ENCODE data around the gene TTC9. TPM values are rescaled to one million over a fixed set of nuclear protein-coding genes. Genes with fewer than 3 reads are reported as not detected.
A peak's percentile ranks its signal among the peaks of the same experiment; 100 is the strongest.

The TTC9 gene
- total RNA-seq, 1 experiment from 2014 or later, result 0.30 TPM

DNA sequence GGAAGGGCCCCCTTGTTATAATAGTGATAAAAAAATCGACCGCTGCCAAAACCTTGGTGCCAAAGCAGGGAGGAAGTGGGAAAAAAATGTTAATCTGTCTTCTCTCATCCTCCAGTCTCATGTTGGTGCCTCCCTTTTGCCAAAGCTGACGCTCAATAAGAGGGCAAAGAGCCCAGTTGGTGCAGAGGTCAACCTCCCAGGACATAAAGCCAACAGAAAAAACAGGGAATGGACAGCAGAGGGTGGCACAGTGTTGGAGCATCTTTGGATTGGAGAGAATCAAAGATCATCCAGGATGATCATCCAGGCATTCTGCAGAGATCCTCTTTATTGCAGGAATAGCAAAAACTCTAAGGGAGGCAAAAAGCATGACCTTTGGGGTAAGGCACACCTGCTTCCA, 9.8 kb upstream of the TTC9 start:
- no peaks in the 10 kb centered on the region for H3K36me3 Mint-ChIP-seq (ENCODE audit: insufficient read depth, unreplicated experiment)
- no peak overlapping the region for H3K4me3 Mint-ChIP-seq (ENCODE audit: unreplicated experiment)
- BruUV-seq (replicated peaks), result no TSS peak
- peaks cover 24% of the 10 kb centered on the region for H3K27me3 Mint-ChIP-seq (ENCODE audit: insufficient read depth, unreplicated experiment)
- intact Hi-C loops (cut with micrococcal nuclease), result no loop called here
- DNase-seq (ENCODE audit: unreplicated experiment), result no peak
- CTCF ChIA-PET, result interaction anchor here (1.2 kb wide), 1 partner anchor 185 kb away, joined by 4 read pairs; no protein-coding TSS in a partner anchor
- no peaks in the 10 kb centered on the region for H3K4me1 Mint-ChIP-seq (ENCODE audit: insufficient read depth, unreplicated experiment)
- POLR2A ChIA-PET, result interaction anchor here (0.8 kb wide), 1 partner anchor 9 kb away, joined by 3 read pairs; the partner anchor contains the start of gene TTC9
- TF ChIP-seq CTCF (IDR thresholded peaks at IDR 0.05; ENCODE audit: unreplicated experiment), result no peak
- no peak overlapping the region for H3K27ac Mint-ChIP-seq (ENCODE audit: low read depth, unreplicated experiment)
- peaks cover 2% of the 10 kb centered on the region for H3K9me3 Mint-ChIP-seq (ENCODE audit: unreplicated experiment)

DNA sequence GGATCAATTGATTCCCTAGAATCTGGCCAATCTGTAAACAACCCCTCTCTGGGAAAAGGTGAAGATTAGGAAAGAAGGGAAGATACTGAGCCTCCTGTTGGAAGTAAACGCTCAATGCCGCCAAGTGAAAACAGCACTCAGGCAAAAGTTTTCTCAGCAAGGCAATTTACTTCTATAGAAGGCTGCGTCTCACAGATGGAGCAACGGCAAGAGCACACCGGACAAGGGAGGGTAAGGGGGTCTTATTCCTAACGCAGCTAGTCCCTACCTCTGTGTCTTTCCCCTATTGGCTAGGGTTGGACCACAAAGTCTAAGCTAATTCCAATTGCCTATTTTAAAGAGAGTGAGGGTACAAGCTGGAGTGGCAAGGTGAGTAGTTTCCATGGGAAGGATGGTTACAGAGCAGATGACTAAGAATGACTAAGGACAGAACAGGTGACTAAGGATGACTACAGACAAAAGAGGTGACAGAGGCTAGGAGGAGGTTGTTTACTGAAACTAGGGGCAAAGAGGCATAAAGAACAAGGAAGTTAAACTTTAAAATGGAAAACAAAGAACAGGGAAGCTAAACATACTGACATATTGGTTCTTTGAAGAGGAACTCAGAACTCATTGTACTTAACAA, 5.6 kb upstream of the TTC9 start:
- DNase-seq (ENCODE audit: unreplicated experiment), result peak; percentile 8
- H3K36me3 Mint-ChIP-seq (ENCODE audit: insufficient read depth, unreplicated experiment), result no peaks in the 10 kb centered on the region
- intact Hi-C loops (cut with micrococcal nuclease), result no loop called here
- no peaks in the 10 kb centered on the region for H3K4me1 Mint-ChIP-seq (ENCODE audit: insufficient read depth, unreplicated experiment)
- POLR2A ChIA-PET, result no interaction called here
- H3K27me3 Mint-ChIP-seq (ENCODE audit: insufficient read depth, unreplicated experiment), result peaks cover 36% of the 10 kb centered on the region
- no peaks in the 10 kb centered on the region for H3K9me3 Mint-ChIP-seq (ENCODE audit: unreplicated experiment)
- CTCF ChIA-PET, result interaction anchor here (0.6 to 0.7 kb wide), 2 partner anchors 72 to 76 kb away, joined by 3 to 4 read pairs; no protein-coding TSS in a partner anchor
- no peak for TF ChIP-seq CTCF (IDR thresholded peaks at IDR 0.05; ENCODE audit: unreplicated experiment)
- H3K27ac Mint-ChIP-seq (ENCODE audit: low read depth, unreplicated experiment), result no peak overlapping the region
- no TSS peak for BruUV-seq (replicated peaks)
- no peak overlapping the region for H3K4me3 Mint-ChIP-seq (ENCODE audit: unreplicated experiment)

DNA sequence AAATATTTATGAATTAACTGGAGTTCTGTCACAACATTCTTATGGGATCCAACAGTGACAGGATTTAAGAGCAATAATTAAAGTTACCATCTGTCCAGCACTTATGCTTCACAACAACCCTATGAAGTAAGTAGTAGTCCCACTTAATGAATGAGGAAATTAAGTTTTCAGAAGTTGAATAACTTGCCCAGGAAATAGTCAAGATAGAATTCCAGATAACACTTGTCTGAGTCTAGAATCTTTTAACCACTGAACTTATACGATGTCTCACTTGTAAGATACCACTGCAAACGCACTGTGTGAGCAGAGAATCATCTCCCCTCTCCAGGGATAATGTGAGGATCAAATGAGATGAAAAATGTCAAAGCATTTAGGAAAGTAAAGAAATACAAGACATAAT, 3.3 kb upstream of the TTC9 start:
- no TSS peak for BruUV-seq (replicated peaks)
- ChIA-PET POLR2A (interaction anchor here (0.6 kb wide), 2 partner anchors 199 to 895 kb away, joined by 3 read pairs; no protein-coding TSS in a partner anchor), CTCF (interaction anchor here (0.6 to 0.9 kb wide), 3 partner anchors 17 to 820 kb away, joined by 3 read pairs; no protein-coding TSS in a partner anchor)
- no peaks in the 10 kb centered on the region for H3K4me1 Mint-ChIP-seq (ENCODE audit: insufficient read depth, unreplicated experiment)
- intact Hi-C loops (cut with micrococcal nuclease), result no loop called here
- H3K27ac Mint-ChIP-seq (ENCODE audit: low read depth, unreplicated experiment), result no peak overlapping the region
- H3K9me3 Mint-ChIP-seq (ENCODE audit: unreplicated experiment), result no peaks in the 10 kb centered on the region
- H3K36me3 Mint-ChIP-seq (ENCODE audit: insufficient read depth, unreplicated experiment), result no peaks in the 10 kb centered on the region
- TF ChIP-seq CTCF (IDR thresholded peaks at IDR 0.05; ENCODE audit: unreplicated experiment), result no peak
- no peak overlapping the region for H3K4me3 Mint-ChIP-seq (ENCODE audit: unreplicated experiment)
- H3K27me3 Mint-ChIP-seq (ENCODE audit: insufficient read depth, unreplicated experiment), result peaks cover 28% of the 10 kb centered on the region
- DNase-seq (ENCODE audit: unreplicated experiment), result no peak

DNA sequence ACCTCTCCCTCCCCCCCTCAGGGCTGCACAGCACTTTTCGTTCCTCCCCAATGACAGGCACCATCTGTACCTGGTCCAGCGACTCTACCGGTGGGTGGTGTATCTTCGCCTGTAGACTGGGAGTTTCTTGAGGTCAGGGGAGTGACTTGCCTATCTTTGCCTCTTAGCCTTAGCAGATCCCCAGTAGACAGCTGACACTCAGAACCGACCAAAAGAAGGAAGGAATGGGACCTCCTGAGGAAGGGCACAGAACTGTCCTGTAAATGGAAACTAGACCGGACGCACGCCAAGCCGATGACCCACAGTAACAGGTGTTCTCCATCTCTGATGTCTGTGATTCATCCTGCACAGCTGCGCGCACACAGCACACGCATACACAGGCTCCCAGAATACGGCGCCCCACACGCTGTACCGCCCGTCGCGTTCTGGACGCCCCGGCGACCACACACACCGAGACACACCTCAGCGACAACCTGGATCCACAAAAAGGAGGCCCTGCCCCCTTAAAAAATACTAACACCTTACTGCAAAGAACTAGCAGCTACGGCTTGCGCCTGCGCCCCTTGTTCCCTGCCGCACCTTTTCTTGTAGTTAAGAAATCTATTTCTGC, 673 bp upstream of the TTC9 start:
- BruUV-seq (replicated peaks), result no TSS peak
- Mint-ChIP-seq H3K36me3 (ENCODE audit: insufficient read depth, unreplicated experiment) (no peaks in the 10 kb centered on the region), H3K4me1 (ENCODE audit: insufficient read depth, unreplicated experiment) (no peaks in the 10 kb centered on the region), H3K4me3 (ENCODE audit: unreplicated experiment) (peak overlapping the region; percentile 85), H3K9me3 (ENCODE audit: unreplicated experiment) (no peaks in the 10 kb centered on the region), H3K27ac (ENCODE audit: low read depth, unreplicated experiment) (no peak overlapping the region), H3K27me3 (ENCODE audit: insufficient read depth, unreplicated experiment) (peaks cover 16% of the 10 kb centered on the region)
- TF ChIP-seq CTCF (IDR thresholded peaks at IDR 0.05; ENCODE audit: unreplicated experiment), result no peak
- DNase-seq (ENCODE audit: unreplicated experiment), result peak; percentile 40
- ChIA-PET POLR2A (interaction anchor here (0.6 to 1.6 kb wide), 4 partner anchors 9 to 241 kb away, joined by 3 to 10 read pairs (median 3); partner anchors contain the start of gene MAP3K9), CTCF (interaction anchor here (0.6 to 1.2 kb wide), 4 partner anchors 11 to 116 kb away, joined by 3 to 4 read pairs (median 3); no protein-coding TSS in a partner anchor)
- intact Hi-C loops (cut with micrococcal nuclease), result loop anchor here (5.0 kb wide), 2 partner anchors 56 to 71 kb away; no protein-coding TSS in a partner anchor
